ENCODE data around the gene FOXE3. TPM values are rescaled to one million over a fixed set of nuclear protein-coding genes. Genes with fewer than 3 reads are reported as not detected.

FOXE3 gene
- total and polyA plus RNA-seq, 9 of the 15 experiments (the other 6 are each of a cell fraction or from before 2014, with no cell fraction given) = not detected

GRCh38 chr1:47433477-47434050, 17.5 kb downstream of the FOXE3 start:
- no peak for ATAC-seq
- intact Hi-C loops (cut with micrococcal nuclease) = loop anchor here (5.0 to 10.0 kb wide), 2 partner anchors 84 to 191 kb away; no protein-coding TSS in a partner anchor

More at GRCh38 chr1:47433477-47434050, 17.5 kb downstream of the FOXE3 start:
- Histone ChIP-seq H3K27ac (ENCODE audit: extremely low read depth, low read depth, low read length) (no peak overlapping the region), H3K9me1 (ENCODE audit: control insufficient read depth, insufficient read depth, low read length) (no peaks in the 10 kb centered on the region), H3K9me3 (replicated peaks; ENCODE audit: control insufficient read depth, insufficient read depth, low read depth, low read length) (no peaks in the 10 kb centered on the region), H4K20me1 (replicated peaks; ENCODE audit: control insufficient read depth, insufficient read depth, low read length) (peaks cover 20% of the 10 kb centered on the region), H3K9ac (ENCODE audit: insufficient read depth in 1 of 2, low read depth in 2 of 2, low read length in 2 of 2) (no peak overlapping the region), H3K36me3 (ENCODE audit: control insufficient read depth, insufficient read depth, low read length) (peaks cover 4% of the 10 kb centered on the region; the same call in 2 of the 3 replicates), H3K27me3 (ENCODE audit: control insufficient read depth in 2 of 2, insufficient read depth in 2 of 2, low read length in 2 of 2) (no peaks in the 10 kb centered on the region), H3K4me2 (ENCODE audit: insufficient read depth, low read length) (no peak overlapping the region), H3K79me2 (ENCODE audit: control insufficient read depth, insufficient read depth, low read length) (0 out of 3 replicates have a peak, but pooled peaks cover 7% of the 10 kb centered on the region), H3K4me3 (no peak overlapping the region), H3K4me1 (replicated peaks in 1 of 2; ENCODE audit: control insufficient read depth in 2 of 2, insufficient read depth in 2 of 2, low read length in 2 of 2) (peaks cover 14 to 47% of the 10 kb centered on the region in 2 experiments), H2AFZ (ENCODE audit: low read depth, low read length) (no peak overlapping the region)
- WGBS (ENCODE audit: insufficient coverage, low coverage, missing lambda C conversion rate) = 91% methylated on average over 26 of the region's 30 CpGs
- TF ChIP-seq, protein P1, sequence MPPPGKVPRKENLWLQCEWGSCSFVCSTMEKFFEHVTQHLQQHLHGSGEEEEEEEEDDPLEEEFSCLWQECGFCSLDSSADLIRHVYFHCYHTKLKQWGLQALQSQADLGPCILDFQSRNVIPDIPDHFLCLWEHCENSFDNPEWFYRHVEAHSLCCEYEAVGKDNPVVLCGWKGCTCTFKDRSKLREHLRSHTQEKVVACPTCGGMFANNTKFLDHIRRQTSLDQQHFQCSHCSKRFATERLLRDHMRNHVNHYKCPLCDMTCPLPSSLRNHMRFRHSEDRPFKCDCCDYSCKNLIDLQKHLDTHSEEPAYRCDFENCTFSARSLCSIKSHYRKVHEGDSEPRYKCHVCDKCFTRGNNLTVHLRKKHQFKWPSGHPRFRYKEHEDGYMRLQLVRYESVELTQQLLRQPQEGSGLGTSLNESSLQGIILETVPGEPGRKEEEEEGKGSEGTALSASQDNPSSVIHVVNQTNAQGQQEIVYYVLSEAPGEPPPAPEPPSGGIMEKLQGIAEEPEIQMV (tag; conservative IDR thresholded peaks at IDR 0.05; ENCODE audit: low read depth) = no peak
- no TSS peak for BruUV-seq (replicated peaks)
- ChIA-PET POLR2A (interaction anchor here (0.7 to 1.1 kb wide), 3 partner anchors 17 to 80 kb away, joined by 3 to 4 read pairs (median 3); no protein-coding TSS in a partner anchor), CTCF (ENCODE audit: low intra/inter-chr PET ratio) (no interaction called here)
- in situ Hi-C loops (cut with MboI) = loop anchor here (5.0 kb wide), 1 partner anchor 279 kb away; no protein-coding TSS in a partner anchor
- FAIRE-seq = no peak
- DNase-seq (ENCODE audit: extremely low read depth in 1 of 4, low spot score in 3 of 4) = no peak

Measured in K562 (cell line).